Testis (tissue), 2 donors: ENCODE measurements around the gene TSPAN32.

Experiments used
- POLR2A ChIP-seq: fragments of 450-650 bp; IDR thresholded peaks from one replicate; pipeline ENCODE4 v1.6.1; 2017; ENCODE audit warnings: antibody characterized with exemption, mild to moderate bottlenecking, moderate library complexity
- TF ChIP-seq, protein P1 (sequence below), 3 experiments: fragments of 450-650 bp in 2 of 3; fragments of 200-600 bp in 1 of 3; sonication (generic) in 1 of 3; IDR thresholded peaks; one replicate each; pipeline ENCODE4 v1.5.1; 2016 to 2019; ENCODE audit warnings: antibody characterized with exemption in 3 of 3, mild to moderate bottlenecking in 2 of 3, moderate library complexity in 1 of 3

- TF ChIP-seq, protein P1, sequence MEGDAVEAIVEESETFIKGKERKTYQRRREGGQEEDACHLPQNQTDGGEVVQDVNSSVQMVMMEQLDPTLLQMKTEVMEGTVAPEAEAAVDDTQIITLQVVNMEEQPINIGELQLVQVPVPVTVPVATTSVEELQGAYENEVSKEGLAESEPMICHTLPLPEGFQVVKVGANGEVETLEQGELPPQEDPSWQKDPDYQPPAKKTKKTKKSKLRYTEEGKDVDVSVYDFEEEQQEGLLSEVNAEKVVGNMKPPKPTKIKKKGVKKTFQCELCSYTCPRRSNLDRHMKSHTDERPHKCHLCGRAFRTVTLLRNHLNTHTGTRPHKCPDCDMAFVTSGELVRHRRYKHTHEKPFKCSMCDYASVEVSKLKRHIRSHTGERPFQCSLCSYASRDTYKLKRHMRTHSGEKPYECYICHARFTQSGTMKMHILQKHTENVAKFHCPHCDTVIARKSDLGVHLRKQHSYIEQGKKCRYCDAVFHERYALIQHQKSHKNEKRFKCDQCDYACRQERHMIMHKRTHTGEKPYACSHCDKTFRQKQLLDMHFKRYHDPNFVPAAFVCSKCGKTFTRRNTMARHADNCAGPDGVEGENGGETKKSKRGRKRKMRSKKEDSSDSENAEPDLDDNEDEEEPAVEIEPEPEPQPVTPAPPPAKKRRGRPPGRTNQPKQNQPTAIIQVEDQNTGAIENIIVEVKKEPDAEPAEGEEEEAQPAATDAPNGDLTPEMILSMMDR (IDR thresholded peaks at IDR 0.05), result no peak
- TF ChIP-seq POLR2A, result no peak
These were observed 12.3 kb downstream of the TSPAN32 start for GRCh38 chr11:2314136-2314524.
